ENCODE results near the gene CXorf65. TPM values are rescaled to one million over a fixed set of nuclear protein-coding genes. Genes with fewer than 3 reads are reported as not detected.

Gene CXorf65
- total RNA-seq, 1 donor from 2014 or later: not detected

DNA sequence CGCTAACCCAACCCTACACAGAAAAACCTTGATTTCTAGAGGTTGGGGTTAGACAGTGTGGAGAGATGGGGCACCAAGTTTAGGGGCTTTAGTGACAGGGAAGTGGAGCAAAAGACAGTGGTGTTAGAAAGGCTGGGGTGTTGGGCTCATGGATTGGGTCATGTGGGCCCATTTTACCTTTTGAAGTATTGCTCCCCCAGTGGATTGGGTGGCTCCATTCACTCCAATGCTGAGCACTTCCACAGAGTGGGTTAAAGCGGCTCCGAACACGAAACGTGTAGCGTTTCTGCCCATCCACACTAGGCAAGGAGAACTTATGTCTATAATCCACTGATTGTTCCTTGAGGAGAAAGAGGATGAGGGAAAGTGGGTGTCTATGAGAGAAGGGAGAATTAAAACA is 2.5 kb upstream of the CXorf65 start:
- intact Hi-C loops (cut with DNase I): no loop called here
- no peak for DNase-seq (ENCODE audit: missing footprints)
- ATAC-seq: no peak

DNA sequence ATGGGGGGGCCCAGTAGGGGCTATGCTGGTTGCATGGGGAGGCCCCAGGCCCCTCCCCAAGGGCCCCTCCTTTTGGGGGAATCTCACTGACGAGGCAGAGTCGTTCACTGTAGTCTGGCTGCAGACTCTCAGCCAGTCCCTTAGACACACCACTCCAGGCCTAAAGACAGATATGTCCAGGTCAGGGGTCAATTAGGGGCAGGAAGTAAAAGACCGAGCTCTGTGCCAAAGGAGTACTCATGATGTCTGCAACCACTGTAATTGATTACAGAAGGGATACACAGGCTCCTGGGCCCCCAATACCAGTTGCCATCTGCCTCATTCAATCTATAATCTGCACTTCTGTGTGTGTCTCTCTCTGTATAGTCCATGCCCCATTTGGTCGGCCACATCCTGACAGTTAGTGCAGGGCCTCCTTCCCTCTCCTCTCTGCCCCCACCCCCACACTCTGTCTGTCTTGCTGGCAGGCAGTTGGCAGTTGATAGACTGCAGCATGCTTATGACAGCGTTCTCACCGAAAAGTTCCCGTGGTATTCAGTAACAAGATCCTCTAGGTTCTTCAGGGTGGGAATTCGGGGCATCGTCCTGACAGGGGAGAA is 1.3 kb upstream of the CXorf65 start:
- ATAC-seq (no peak), DNase-seq (ENCODE audit: missing footprints) (no peak)
- intact Hi-C loops (cut with DNase I): no loop called here

DNA sequence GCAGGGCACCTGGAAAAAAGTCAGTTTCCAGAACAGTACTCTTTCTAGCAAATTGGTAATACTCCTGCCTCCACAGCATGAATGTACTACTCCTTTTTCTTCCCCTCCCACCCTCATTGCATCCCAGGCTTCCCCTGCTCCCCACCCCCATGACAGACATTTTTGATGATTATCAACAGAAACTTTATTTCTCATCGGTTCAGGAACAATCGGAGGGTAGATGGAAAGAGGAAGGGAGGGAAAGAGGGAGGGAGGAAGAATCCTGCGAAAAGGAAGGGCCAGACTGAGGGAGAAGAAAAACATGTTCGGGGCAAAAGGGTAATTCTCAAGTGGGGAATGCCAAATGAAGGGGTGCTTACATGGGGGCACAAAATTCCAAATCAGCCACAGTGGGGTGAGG is 705 bp upstream of the CXorf65 start:
- no peak for DNase-seq (ENCODE audit: missing footprints)
- intact Hi-C loops (cut with DNase I): no loop called here
- ATAC-seq: no peak

GRCh38 chrX:71105628-71106027 is 912 bp downstream of the CXorf65 start:
- ATAC-seq: no peak
- intact Hi-C loops (cut with DNase I): no loop called here
- DNase-seq (ENCODE audit: missing footprints): no peak

GRCh38 chrX:71103110-71103983 is 3.2 kb downstream of the CXorf65 start:
- no peak for ATAC-seq
- DNase-seq (ENCODE audit: missing footprints): no peak
- intact Hi-C loops (cut with DNase I): no loop called here

DNA sequence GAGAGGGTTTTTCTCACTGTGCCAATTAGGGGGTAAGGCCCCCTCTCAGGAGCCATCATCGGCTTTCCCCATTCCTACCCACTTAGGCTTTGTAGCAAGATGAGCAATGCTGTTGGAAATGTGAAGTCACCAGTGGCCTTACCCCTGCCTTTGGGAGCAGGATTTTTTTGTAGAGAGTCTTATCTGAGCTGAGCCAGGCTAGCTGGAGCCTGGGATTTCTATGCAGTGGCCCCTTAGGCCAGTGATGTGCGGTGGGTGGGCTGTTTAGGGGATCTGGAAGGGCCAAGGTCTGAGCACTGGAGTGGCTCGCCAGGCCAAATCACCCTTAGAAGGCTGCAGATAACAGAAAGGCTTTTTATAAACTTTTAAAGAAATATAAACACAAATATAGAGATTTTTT is 4.2 kb downstream of the CXorf65 start:
- DNase-seq (ENCODE audit: missing footprints) (no peak), ATAC-seq (no peak)
- intact Hi-C loops (cut with DNase I): no loop called here

DNA sequence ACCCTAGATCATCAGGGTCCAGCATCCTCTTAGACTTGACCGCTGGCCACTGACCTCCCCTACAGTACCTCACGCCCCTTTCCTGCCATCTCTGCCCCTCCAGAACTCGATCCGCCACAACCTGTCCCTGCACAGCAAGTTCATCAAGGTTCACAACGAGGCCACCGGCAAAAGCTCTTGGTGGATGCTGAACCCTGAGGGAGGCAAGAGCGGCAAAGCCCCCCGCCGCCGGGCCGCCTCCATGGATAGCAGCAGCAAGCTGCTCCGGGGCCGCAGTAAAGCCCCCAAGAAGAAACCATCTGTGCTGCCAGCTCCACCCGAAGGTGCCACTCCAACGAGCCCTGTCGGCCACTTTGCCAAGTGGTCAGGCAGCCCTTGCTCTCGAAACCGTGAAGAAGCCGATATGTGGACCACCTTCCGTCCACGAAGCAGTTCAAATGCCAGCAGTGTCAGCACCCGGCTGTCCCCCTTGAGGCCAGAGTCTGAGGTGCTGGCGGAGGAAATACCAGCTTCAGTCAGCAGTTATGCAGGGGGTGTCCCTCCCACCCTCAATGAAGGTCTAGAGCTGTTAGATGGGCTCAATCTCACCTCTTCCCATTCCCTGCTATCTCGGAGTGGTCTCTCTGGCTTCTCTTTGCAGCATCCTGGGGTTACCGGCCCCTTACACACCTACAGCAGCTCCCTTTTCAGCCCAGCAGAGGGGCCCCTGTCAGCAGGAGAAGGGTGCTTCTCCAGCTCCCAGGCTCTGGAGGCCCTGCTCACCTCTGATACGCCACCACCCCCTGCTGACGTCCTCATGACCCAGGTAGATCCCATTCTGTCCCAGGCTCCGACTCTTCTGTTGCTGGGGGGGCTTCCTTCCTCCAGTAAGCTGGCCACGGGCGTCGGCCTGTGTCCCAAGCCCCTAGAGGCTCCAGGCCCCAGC is 5.7 kb downstream of the CXorf65 start:
- DNase-seq (ENCODE audit: missing footprints): no peak
- no peak for ATAC-seq
- intact Hi-C loops (cut with DNase I): no loop called here

GRCh38 chrX:71099736-71100135 is 6.8 kb downstream of the CXorf65 start:
- intact Hi-C loops (cut with DNase I): no loop called here
- ATAC-seq (no peak), DNase-seq (ENCODE audit: missing footprints) (no peak)

- intact Hi-C loops (cut with DNase I): no loop called here
- ATAC-seq: no peak
- DNase-seq (ENCODE audit: missing footprints): no peak
Measured at GRCh38 chrX:71098951-71099506, 7.5 kb downstream of the CXorf65 start.

DNA sequence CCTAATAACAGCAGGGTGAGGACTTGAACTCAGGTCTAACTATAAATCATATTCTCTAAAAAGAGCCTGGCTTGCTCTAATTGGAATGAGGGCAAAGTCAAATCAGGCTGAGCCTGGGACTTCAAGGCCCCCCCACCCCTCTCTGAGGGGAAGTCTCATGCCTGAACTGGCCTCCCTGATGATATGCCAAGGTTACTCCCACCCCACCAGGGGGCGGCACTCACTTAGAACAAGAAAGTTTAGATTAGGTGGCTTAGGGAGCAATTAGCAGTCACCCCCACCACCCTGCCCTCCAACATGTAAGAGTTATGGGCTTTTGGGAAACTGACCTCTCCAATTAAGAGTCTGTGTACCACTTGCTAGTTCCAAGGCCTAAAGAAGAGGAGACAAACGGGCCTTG is 8.2 kb downstream of the CXorf65 start:
- intact Hi-C loops (cut with DNase I): no loop called here
- ATAC-seq (no peak), DNase-seq (ENCODE audit: missing footprints) (peak; percentile 71)

DNA sequence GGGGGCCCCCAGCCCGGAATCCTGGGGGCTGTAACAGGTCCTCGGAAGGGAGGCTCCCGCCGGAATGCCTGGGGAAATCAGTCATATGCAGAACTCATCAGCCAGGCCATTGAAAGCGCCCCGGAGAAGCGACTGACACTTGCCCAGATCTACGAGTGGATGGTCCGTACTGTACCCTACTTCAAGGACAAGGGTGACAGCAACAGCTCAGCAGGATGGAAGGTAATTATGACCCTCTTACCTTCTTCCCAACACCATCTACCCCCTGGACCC is 9.8 kb downstream of the CXorf65 start:
- DNase-seq (ENCODE audit: missing footprints): no peak
- ATAC-seq: no peak
- intact Hi-C loops (cut with DNase I): loop anchor here (2.0 kb wide), 1 partner anchor 82 kb away; no protein-coding TSS in a partner anchor

- intact Hi-C loops (cut with DNase I): loop anchor here (2.0 kb wide), 2 partner anchors 27 to 83 kb away; partner anchors contain the start of gene SNX12
- ATAC-seq: peak; percentile 81
- DNase-seq (ENCODE audit: missing footprints): no peak
Measured at GRCh38 chrX:71095981-71096759, 10.4 kb downstream of the CXorf65 start.

DNA sequence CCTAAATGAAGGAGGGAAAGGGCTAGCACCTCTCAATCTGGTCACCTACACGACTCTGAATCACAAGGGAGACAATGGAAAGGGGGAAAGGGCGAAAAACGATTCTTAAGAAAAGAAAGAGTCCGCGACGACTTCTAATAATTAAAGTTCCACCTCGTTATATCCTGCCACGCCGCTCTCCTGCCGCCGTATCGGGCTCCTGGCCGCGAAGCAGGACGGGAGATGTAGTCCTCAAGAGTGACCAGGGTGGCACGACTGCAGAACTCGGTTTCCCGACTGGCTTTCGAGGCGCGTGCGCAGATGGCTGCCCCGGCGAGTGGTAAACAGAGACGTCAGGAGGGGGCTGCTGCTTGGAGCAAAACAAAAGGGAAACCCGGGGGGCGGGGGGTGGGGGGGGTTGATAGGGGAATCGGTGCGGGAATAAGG is 11.0 kb downstream of the CXorf65 start, which contains the start of gene FOXO4:
FOXO4 (plus strand) TSS at position 297 of the 426 bp plus-strand sequence. CDS start 678 bp downstream, outside the sequence.
- peak; percentile 95 for DNase-seq (ENCODE audit: missing footprints)
- intact Hi-C loops (cut with DNase I): loop anchor here (2.0 kb wide), 1 partner anchor 27 kb away; the partner anchor contains the start of gene SNX12
- peak; percentile 96 for ATAC-seq

GRCh38 chrX:71095033-71095432 is 11.5 kb downstream of the CXorf65 start:
- intact Hi-C loops (cut with DNase I): loop anchor here (2.0 kb wide), 1 partner anchor 26 kb away; the partner anchor contains the start of gene SNX12
- ATAC-seq (no peak), DNase-seq (ENCODE audit: missing footprints) (no peak)

- intact Hi-C loops (cut with DNase I): no loop called here
- ATAC-seq: no peak
- DNase-seq (ENCODE audit: missing footprints): no peak
Measured at GRCh38 chrX:71091263-71091662, 15.3 kb downstream of the CXorf65 start.

DNA sequence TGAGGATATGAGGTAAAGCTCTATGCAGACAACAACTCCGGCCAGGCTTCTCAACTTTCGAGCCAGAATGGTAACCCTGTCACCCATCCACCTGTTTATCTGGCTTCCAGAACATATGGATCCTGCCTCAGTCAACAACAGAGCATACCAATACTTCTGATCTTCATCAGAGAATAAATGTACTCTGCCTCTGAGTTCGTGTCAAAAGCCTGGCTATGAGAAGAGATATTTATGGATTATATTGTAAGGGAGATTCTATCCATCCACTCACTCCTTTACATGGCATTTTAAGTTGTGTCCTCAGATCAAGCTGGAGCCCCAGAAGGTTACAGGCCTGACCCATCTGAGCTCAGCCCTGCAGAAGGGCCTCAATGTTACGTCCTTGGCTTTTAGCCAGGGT is 20.6 kb downstream of the CXorf65 start:
- intact Hi-C loops (cut with DNase I): no loop called here
- ATAC-seq (no peak), DNase-seq (ENCODE audit: missing footprints) (no peak)

DNA sequence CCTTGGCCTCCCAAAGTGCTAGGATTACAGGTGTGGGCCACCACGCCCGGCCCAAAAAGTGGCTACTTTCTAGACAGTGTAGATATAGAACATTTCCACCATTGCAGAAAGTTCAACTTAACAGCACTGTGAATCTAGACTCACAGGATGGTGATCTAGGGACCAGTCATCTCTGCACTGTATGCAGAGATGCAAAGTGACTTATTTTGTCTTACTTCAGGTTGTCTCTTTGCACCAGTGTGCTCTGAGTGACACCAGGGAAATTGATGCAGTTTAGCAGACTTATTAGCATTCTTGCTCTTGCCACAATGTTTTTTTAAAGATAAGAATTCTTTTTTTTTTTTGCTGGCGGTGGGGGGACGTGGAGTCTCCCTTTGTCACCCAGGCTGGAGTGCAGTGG is 23.7 kb downstream of the CXorf65 start:
- intact Hi-C loops (cut with DNase I): no loop called here
- no peak for DNase-seq (ENCODE audit: missing footprints)
- ATAC-seq: no peak

GRCh38 chrX:71082124-71082647 is 24.4 kb downstream of the CXorf65 start:
- no peak for ATAC-seq
- intact Hi-C loops (cut with DNase I): no loop called here
- no peak for DNase-seq (ENCODE audit: missing footprints)

Measured in Right ventricle myocardium inferior (tissue), 1 donor.